K562 (cell line): Measurements from ENCODE around the gene HSDL1. TPM values are rescaled to one million over a fixed set of nuclear protein-coding genes. Genes with fewer than 3 reads are reported as not detected.

Experiments
- KLF1 ChIP-seq: fragments of 450-650 bp; IDR thresholded peaks from 2 replicates; pipeline ENCODE4 v1.6.1; 2016; ENCODE audit warnings: missing genetic modification characterization, missing compliant biosample characterization
- LEF1 ChIP-seq: fragments of 450-650 bp; IDR thresholded peaks from 2 replicates; pipeline ENCODE4 v1.6.1; 2016; ENCODE audit warnings: mild to moderate bottlenecking
- MYBL2 ChIP-seq, 2 experiments: fragments of 450-650 bp in 1 of 2; sonication (generic) in 1 of 2; formaldehyde crosslinking in 1 of 2; IDR thresholded peaks; 2 replicates each; pipeline versions ENCODE4 v1.6.1 to v1.8.1; 2017 to 2022; ENCODE audit warnings: borderline replicate concordance in 1 of 2, inconsistent platforms in 1 of 2, low read depth in 1 of 2, mild to moderate bottlenecking in 1 of 2, missing genetic modification reagents in 1 of 2, moderate library complexity in 1 of 2
- NCOA1 ChIP-seq: fragments of 450-650 bp; IDR thresholded peaks from 2 replicates; pipeline ENCODE4 v1.6.1; 2016; ENCODE audit warnings: low read depth
- NFRKB ChIP-seq: fragments of 450-650 bp; IDR thresholded peaks from 2 replicates; pipeline ENCODE4 v1.6.1; 2016; ENCODE audit warnings: low read depth
- RCOR1 ChIP-seq, 2 experiments: IDR thresholded peaks; 2 replicates each; pipeline ENCODE4 v1.6.1; 2012; ENCODE audit warnings: low read depth in 2 of 2, low read length in 2 of 2, borderline replicate concordance in 1 of 2, improper control_type of control experiment in 1 of 2
- REST ChIP-seq, 2 experiments: fragments of 450-650 bp; formaldehyde crosslinking in 1 of 2; IDR thresholded peaks; 2 replicates each; pipeline versions ENCODE4 v1.4.0 to v1.6.1; 2014 to 2020; ENCODE audit warnings: mild to moderate bottlenecking in 2 of 2, borderline replicate concordance in 1 of 2, low read depth in 1 of 2
- U2AF1 ChIP-seq: fragments of 200-400 bp; formaldehyde crosslinking; optimal IDR thresholded peaks from 2 replicates; pipeline ENCODE3; 2017; ENCODE audit warnings: mild to moderate bottlenecking, low read depth, low read length, moderate library complexity
- polyA plus RNA-seq, 8 experiments: library from polyadenylated mRNA; depleted of rRNA in 4 of 8; stranded (reverse) in 5 of 8; unstranded in 3 of 8; fragments of >200 nt; fragmentation: Nextera tagmentation in 2 of 8; fragmentation: Illumina TruSeq in 1 of 8; extraction: Ambion mirVana in 2 of 8; extraction: Trizol in 1 of 8; gene quantifications; 2 replicates each; pipeline versions ENCODE4 v1.2.1 to v1.2.3, GENCODE V29; 2011 to 2014; ENCODE audit warnings: inconsistent platforms in 1 of 8, missing spikeins in 1 of 8
- total RNA-seq, 7 experiments: library from RNA; depleted of rRNA in 6 of 7; stranded (reverse); fragments of >200 nt in 6 of 7; fragmentation: Illumina TruSeq in 2 of 7; extraction: Trizol in 2 of 7; gene quantifications; 2 replicates each; pipeline versions ENCODE4 v1.2.1 to v1.2.3, GENCODE V29; 2011 to 2021; ENCODE audit warnings: low replicate concordance in 1 of 7

Gene HSDL1
- total and polyA plus RNA-seq, 9 of the 15 experiments (the other 6 are each of a cell fraction or from before 2014, with no cell fraction given) = 14.8 to 41.2 (median 27.7) TPM

GRCh38 chr16:84116720-84117493 is 28.1 kb downstream of the HSDL1 start, which contains the start of gene MBTPS1 (continued):
- TF ChIP-seq REST (IDR thresholded peaks at IDR 0.05; ENCODE audit: borderline replicate concordance) = no peak
- TF ChIP-seq REST (CRISPR knock-in tag; IDR thresholded peaks at IDR 0.05; ENCODE audit: low read depth) = peak; percentile 59; the same call in 1 of the 2 replicates
- TF ChIP-seq NCOA1 = no peak
- TF ChIP-seq U2AF1 = peak; percentile 78
- 0 out of 2 replicates have a peak, but pooled peaks have one; percentile 45 for TF ChIP-seq KLF1 (tag)
- TF ChIP-seq RCOR1 (IDR thresholded peaks at IDR 0.05; ENCODE audit: borderline replicate concordance in 1 of 2, low read depth in 2 of 2, low read length in 2 of 2) = peak; percentile 27 to 93; a peak in 3 of 4 replicates
- no peak for TF ChIP-seq LEF1
- no peak for TF ChIP-seq MYBL2 (IDR thresholded peaks at IDR 0.05; ENCODE audit: low read depth)
- no peak for TF ChIP-seq MYBL2 (CRISPR knock-in tag; IDR thresholded peaks at IDR 0.05; ENCODE audit: borderline replicate concordance)
- TF ChIP-seq NFRKB = peak; percentile 58; the same call in 1 of the 2 replicates
